CD4-positive, CD25-positive, alpha-beta regulatory T cell (primary cell): ENCODE data around the gene MYF6. TPM values are rescaled to one million over a fixed set of nuclear protein-coding genes. Genes with fewer than 3 reads are reported as not detected.
A peak's percentile ranks its signal among the peaks of the same experiment; 100 is the strongest.

Experiments used
- ATAC-seq, 2 donors: fragments of 150-1000 bp; cut with Tn5 transposase; one replicate each; pipeline ENCODE4 v1.10.0; 2021; ENCODE audit warnings: low read depth in 2 of 2, moderate number of reproducible peaks in 2 of 2, moderate library complexity in 1 of 2
- DNase-seq, 3 donors: peaks; one replicate each; pipeline versions ENCODE4 v3.0.0 to v3.0.0-alpha.2; 2012 to 2022; ENCODE audit warnings: mixed read lengths in 1 of 3
- H3K27ac ChIP-seq: one replicate; pipeline ENCODE4 v1.7.0; 2013; ENCODE audit warnings: mild to moderate bottlenecking, low read length; ENCODE audit not compliant: insufficient read depth, poor library complexity, severe bottlenecking
- H3K27me3 ChIP-seq: one replicate; pipeline ENCODE4 v1.7.0; 2013; ENCODE audit warnings: low read length; ENCODE audit not compliant: control insufficient read depth, insufficient read depth
- H3K36me3 ChIP-seq: one replicate; pipeline ENCODE4 v1.7.0; 2013; ENCODE audit warnings: mild to moderate bottlenecking, low read length, moderate library complexity; ENCODE audit not compliant: control insufficient read depth, insufficient read depth
- H3K4me1 ChIP-seq: 2 replicates; pipeline ENCODE4 v1.7.0; 2013; ENCODE audit warnings: mild to moderate bottlenecking, low read length; ENCODE audit not compliant: insufficient read depth, control insufficient read depth, poor library complexity, severe bottlenecking
- H3K4me3 ChIP-seq: one replicate; pipeline ENCODE4 v1.7.0; 2013; ENCODE audit warnings: low read depth, mild to moderate bottlenecking, low read length, moderate library complexity
- H3K9me3 ChIP-seq, 2 experiments: 1 replicate in 1 of 2; 2 replicates in 1 of 2; pipeline ENCODE4 v1.7.0; 2013; ENCODE audit warnings: low read length in 2 of 2, mild to moderate bottlenecking in 1 of 2, moderate library complexity in 1 of 2; ENCODE audit not compliant: control insufficient read depth in 2 of 2
- H3K27ac Mint-ChIP-seq, 3 donors: one replicate each; pipeline ENCODE4 v1.8.0; 2020 to 2022; ENCODE audit warnings: mild to moderate bottlenecking in 3 of 3, mixed read lengths in 3 of 3, moderate library complexity in 2 of 3
- H3K27me3 Mint-ChIP-seq: one replicate; pipeline ENCODE4 v1.8.0; 2022; ENCODE audit warnings: mild to moderate bottlenecking, mixed read lengths
- H3K36me3 Mint-ChIP-seq: one replicate; pipeline ENCODE4 v1.8.0; 2020; ENCODE audit warnings: mixed read lengths
- H3K4me1 Mint-ChIP-seq, 4 donors: one replicate each; pipeline ENCODE4 v1.8.0; 2020 to 2022; ENCODE audit warnings: mixed read lengths in 4 of 4, mild to moderate bottlenecking in 1 of 4
- H3K4me3 Mint-ChIP-seq, 4 donors: one replicate each; pipeline ENCODE4 v1.8.0; 2020 to 2022; ENCODE audit warnings: mild to moderate bottlenecking in 4 of 4, mixed read lengths in 4 of 4, moderate library complexity in 3 of 4
- H3K9me3 Mint-ChIP-seq, 7 donors: one replicate each; pipeline ENCODE4 v1.8.0; 2020 to 2022; ENCODE audit warnings: mixed read lengths in 7 of 7, mild to moderate bottlenecking in 3 of 7, moderate library complexity in 2 of 7
- polyA plus RNA-seq, 4 donors: library from polyadenylated mRNA; unstranded; fragments of 300-500 nt; fragmentation: Illumina TruSeq; gene quantifications; one replicate each; pipeline ENCODE4 v1.2.3, GENCODE V29; 2021
- total RNA-seq: library from RNA; stranded (reverse); gene quantifications from one replicate; pipeline ENCODE4 v1.2.3, GENCODE V29; 2022

The MYF6 gene
- total and polyA plus RNA-seq, 5 donors from 2014 or later = not detected

- H3K36me3 ChIP-seq = no peaks in the 10 kb centered on the region
- no peaks in the 10 kb centered on the region for H3K27me3 ChIP-seq
- no peak overlapping the region for H3K4me3 Mint-ChIP-seq
- H3K27me3 Mint-ChIP-seq = no peaks in the 10 kb centered on the region
- DNase-seq (no peak), ATAC-seq (no peak)
- no peaks in the 10 kb centered on the region for H3K4me1 Mint-ChIP-seq
- no peaks in the 10 kb centered on the region for H3K4me1 ChIP-seq
- no peak overlapping the region for H3K27ac Mint-ChIP-seq
- no peak overlapping the region for H3K4me3 ChIP-seq
- no peaks in the 10 kb centered on the region for H3K36me3 Mint-ChIP-seq
- peaks cover 0 to 5% of the 10 kb centered on the region in 2 experiments for H3K9me3 ChIP-seq
- peaks cover 0 to 7% (median 2%) of the 10 kb centered on the region in 7 donors for H3K9me3 Mint-ChIP-seq
- no peak overlapping the region for H3K27ac ChIP-seq
Observed at GRCh38 chr12:80698256-80698655, 9.2 kb upstream of the MYF6 start.

GRCh38 chr12:80698847-80699542, 8.4 kb upstream of the MYF6 start:
- no peak for DNase-seq
- H3K4me3 Mint-ChIP-seq = no peak overlapping the region
- no peak overlapping the region for H3K27ac ChIP-seq
- H3K27me3 ChIP-seq = no peaks in the 10 kb centered on the region
- no peaks in the 10 kb centered on the region for H3K4me1 Mint-ChIP-seq
- H3K27me3 Mint-ChIP-seq = no peaks in the 10 kb centered on the region
- peaks cover 0 to 10% (median 2%) of the 10 kb centered on the region in 7 donors for H3K9me3 Mint-ChIP-seq
- no peaks in the 10 kb centered on the region for H3K36me3 ChIP-seq
- ATAC-seq = no peak
- H3K27ac Mint-ChIP-seq = no peak overlapping the region
- no peak overlapping the region for H3K4me3 ChIP-seq
- H3K9me3 ChIP-seq = peaks cover 0 to 5% of the 10 kb centered on the region in 2 experiments
- no peaks in the 10 kb centered on the region for H3K4me1 ChIP-seq
- H3K36me3 Mint-ChIP-seq = no peaks in the 10 kb centered on the region

- no peak overlapping the region for H3K4me3 Mint-ChIP-seq
- no peak for DNase-seq
- H3K36me3 ChIP-seq = no peaks in the 10 kb centered on the region
- peaks cover 0 to 6% (median 2%) of the 10 kb centered on the region in 7 donors for H3K9me3 Mint-ChIP-seq
- no peak overlapping the region for H3K27ac ChIP-seq
- no peaks in the 10 kb centered on the region for H3K27me3 ChIP-seq
- peaks cover 0 to 5% of the 10 kb centered on the region in 2 experiments for H3K9me3 ChIP-seq
- no peaks in the 10 kb centered on the region for H3K36me3 Mint-ChIP-seq
- H3K27me3 Mint-ChIP-seq = no peaks in the 10 kb centered on the region
- no peak overlapping the region for H3K4me3 ChIP-seq
- H3K4me1 ChIP-seq = no peaks in the 10 kb centered on the region
- ATAC-seq = no peak
- no peak overlapping the region for H3K27ac Mint-ChIP-seq
- no peaks in the 10 kb centered on the region for H3K4me1 Mint-ChIP-seq
Observed at GRCh38 chr12:80700327-80700726, 7.1 kb upstream of the MYF6 start.

GRCh38 chr12:80701388-80701787, 6.0 kb upstream of the MYF6 start:
- no peak overlapping the region for H3K27ac Mint-ChIP-seq
- no peak for ATAC-seq
- no peaks in the 10 kb centered on the region for H3K36me3 ChIP-seq
- peaks cover 0 to 5% of the 10 kb centered on the region in 2 experiments for H3K9me3 ChIP-seq
- no peak overlapping the region for H3K4me3 Mint-ChIP-seq
- peaks cover 0 to 5% (median 4%) of the 10 kb centered on the region in 7 donors for H3K9me3 Mint-ChIP-seq
- no peak overlapping the region for H3K4me3 ChIP-seq
- no peak overlapping the region for H3K27ac ChIP-seq
- no peaks in the 10 kb centered on the region for H3K27me3 ChIP-seq
- DNase-seq = no peak
- no peaks in the 10 kb centered on the region for H3K27me3 Mint-ChIP-seq
- H3K36me3 Mint-ChIP-seq = no peaks in the 10 kb centered on the region
- H3K4me1 ChIP-seq = no peaks in the 10 kb centered on the region
- H3K4me1 Mint-ChIP-seq = no peaks in the 10 kb centered on the region

- no peak overlapping the region for H3K4me3 Mint-ChIP-seq
- peaks cover 0 to 6% (median 4%) of the 10 kb centered on the region in 7 donors for H3K9me3 Mint-ChIP-seq
- H3K4me1 Mint-ChIP-seq = no peaks in the 10 kb centered on the region
- ATAC-seq (no peak), DNase-seq (no peak)
- H3K4me1 ChIP-seq = no peaks in the 10 kb centered on the region
- H3K4me3 ChIP-seq = no peak overlapping the region
- no peak overlapping the region for H3K27ac ChIP-seq
- H3K9me3 ChIP-seq = peaks cover 0 to 5% of the 10 kb centered on the region in 2 experiments
- H3K36me3 ChIP-seq = no peaks in the 10 kb centered on the region
- no peak overlapping the region for H3K27ac Mint-ChIP-seq
- no peaks in the 10 kb centered on the region for H3K36me3 Mint-ChIP-seq
- peaks cover 5% of the 10 kb centered on the region for H3K27me3 Mint-ChIP-seq
- H3K27me3 ChIP-seq = no peaks in the 10 kb centered on the region
Observed at GRCh38 chr12:80702889-80703805, 4.3 kb upstream of the MYF6 start.

- H3K9me3 ChIP-seq = peaks cover 0 to 5% of the 10 kb centered on the region in 2 experiments
- no peaks in the 10 kb centered on the region for H3K27me3 ChIP-seq
- H3K4me1 ChIP-seq = no peaks in the 10 kb centered on the region
- H3K9me3 Mint-ChIP-seq = peaks cover 0 to 8% (median 4%) of the 10 kb centered on the region in 7 donors
- no peak overlapping the region for H3K27ac Mint-ChIP-seq
- H3K36me3 Mint-ChIP-seq = no peaks in the 10 kb centered on the region
- no peak overlapping the region for H3K27ac ChIP-seq
- no peak overlapping the region for H3K4me3 ChIP-seq
- peaks cover 9% of the 10 kb centered on the region for H3K27me3 Mint-ChIP-seq
- no peak overlapping the region for H3K4me3 Mint-ChIP-seq
- DNase-seq (no peak), ATAC-seq (no peak)
- H3K36me3 ChIP-seq = no peaks in the 10 kb centered on the region
- H3K4me1 Mint-ChIP-seq = no peaks in the 10 kb centered on the region
Observed at GRCh38 chr12:80704420-80704819, 3.0 kb upstream of the MYF6 start.

GRCh38 chr12:80707830-80708258, 410 bp downstream of the MYF6 start:
- Histone ChIP-seq H3K4me3 (no peak overlapping the region), H3K4me1 (no peaks in the 10 kb centered on the region), H3K36me3 (no peaks in the 10 kb centered on the region), H3K27ac (no peak overlapping the region), H3K9me3 (peaks cover 0 to under 1% of the 10 kb centered on the region in 2 experiments), H3K27me3 (no peaks in the 10 kb centered on the region)
- H3K4me1 Mint-ChIP-seq = no peaks in the 10 kb centered on the region
- ATAC-seq = no peak
- no peak for DNase-seq
- no peak overlapping the region for H3K27ac Mint-ChIP-seq
- no peaks in the 10 kb centered on the region for H3K36me3 Mint-ChIP-seq
- H3K9me3 Mint-ChIP-seq = peaks cover 0 to 8% (median 4%) of the 10 kb centered on the region in 7 donors
- peak overlapping the region in 1 of 4 donors; percentile 47 for H3K4me3 Mint-ChIP-seq
- peaks cover 13% of the 10 kb centered on the region for H3K27me3 Mint-ChIP-seq
